Right lobe of liver (tissue), 6 donors: ENCODE results near the gene ERC1. TPM values are rescaled to one million over a fixed set of nuclear protein-coding genes. Genes with fewer than 3 reads are reported as not detected.

Experiments
- ATAC-seq, 4 donors: fragments of 200-7000 bp; cut with Tn5 transposase; one replicate each; pipeline ENCODE4 v1.9.1; 2020; ENCODE audit warnings: mild to moderate bottlenecking in 4 of 4, moderate library complexity in 4 of 4
- DNase-seq, 3 donors: peaks; one replicate each; pipeline ENCODE4 v3.0.0-alpha.2; 2020
- H3K27ac ChIP-seq, 3 donors: fragments of 200-600 bp; one replicate each; pipeline ENCODE4 v1.8.0; 2022
- H3K27me3 ChIP-seq, 2 donors: fragments of 200-600 bp; one replicate each; pipeline ENCODE4 v1.8.0; 2022
- H3K36me3 ChIP-seq, 4 donors: fragments of 200-600 bp; sonication (generic) in 1 of 4; one replicate each; pipeline versions ENCODE4 v1.5.1 to v1.8.0; 2017 to 2022; ENCODE audit warnings: control low read depth in 1 of 4
- H3K4me1 ChIP-seq, 4 donors: fragments of 200-600 bp; sonication (generic) in 1 of 4; one replicate each; pipeline versions ENCODE4 v1.5.1 to v1.8.0; 2017 to 2022; ENCODE audit warnings: control low read depth in 1 of 4
- H3K4me3 ChIP-seq, 3 donors: fragments of 200-600 bp; one replicate each; pipeline ENCODE4 v1.8.0; 2022
- H3K9me3 ChIP-seq, 4 donors: fragments of 200-600 bp; sonication (generic) in 1 of 4; one replicate each; pipeline versions ENCODE4 v1.5.1 to v1.8.0; 2017 to 2022; ENCODE audit warnings: control low read depth in 1 of 4
- CTCF ChIP-seq, 4 donors: fragments of 200-600 bp in 3 of 4; fragments of 450-650 bp in 1 of 4; IDR thresholded peaks; one replicate each; pipeline versions ENCODE4 v1.5.1 to v1.8.0; 2016 to 2022; ENCODE audit warnings: antibody characterized with exemption in 4 of 4, mild to moderate bottlenecking in 2 of 4
- POLR2A ChIP-seq: fragments of 450-650 bp; IDR thresholded peaks from one replicate; pipeline ENCODE4 v1.6.1; 2017; ENCODE audit warnings: antibody characterized with exemption, mild to moderate bottlenecking
- WGBS: methylation state at CpG from one replicate; pipeline ENCODE4 v1.1.6; 2018; ENCODE audit warnings: low coverage, low lambda C conversion rate; ENCODE audit not compliant: insufficient coverage; ENCODE audit errors: missing lambda C conversion rate; 5-methylcytosine and 5-hydroxymethylcytosine counted together
- intact Hi-C, 2 donors: fragments of 100-400 bp; cut with DNase I; formaldehyde crosslinking; loops; one replicate each; pipeline versions ENCODE4 v1.11.2 to v1.14.1; 2022
- total RNA-seq, 6 experiments: library from RNA; depleted of rRNA in 2 of 6; stranded (reverse); fragments of >200 nt in 2 of 6; fragmentation: NEBNext Ultra II Directional in 3 of 6; extraction: Animal tissue kit (Norgen Biotek cat#: 25700) in 3 of 6; gene quantifications; one replicate each; pipeline versions ENCODE4 v1.1.0 to v1.2.4, GENCODE V29; 2016 to 2023
- donor health status: DM: no; HTN: yes; CAD: no.
- donor health status: DM: no; HTN: no; CAD: no.
- donor health status: DM: no; HTN: no; CAD: no.
- donor health status: DM: no; HTN: yes; CAD: no.
- donor health status: DM: no; HTN: yes; CAD: no.

ERC1 gene
- total RNA-seq, 6 experiments from 2014 or later: 24.8 to 30.8 (median 28.6) TPM

GRCh38 chr12:1436981-1437380, 446.0 kb downstream of the ERC1 start:
- no peaks in the 10 kb centered on the region for H3K36me3 ChIP-seq
- H3K27me3 ChIP-seq: no peaks in the 10 kb centered on the region
- H3K4me3 ChIP-seq: no peak overlapping the region
- H3K4me1 ChIP-seq: peaks cover 0 to 7% (median 1%) of the 10 kb centered on the region in 4 donors
- H3K9me3 ChIP-seq: no peaks in the 10 kb centered on the region
- WGBS: 93% methylated on average over 3 of the region's 3 CpGs
- intact Hi-C loops: no loop called here
- DNase-seq (no peak), ATAC-seq (no peak)
- no peak overlapping the region for H3K27ac ChIP-seq
- no peak for TF ChIP-seq POLR2A
- no peak for TF ChIP-seq CTCF (IDR thresholded peaks at IDR 0.05)

GRCh38 chr12:1439201-1439600, 448.2 kb downstream of the ERC1 start:
- intact Hi-C loops: no loop called here

GRCh38 chr12:1439687-1440086, 448.7 kb downstream of the ERC1 start:
- TF ChIP-seq CTCF (IDR thresholded peaks at IDR 0.05) (no peak), POLR2A (no peak)
- H3K27me3 ChIP-seq: no peaks in the 10 kb centered on the region
- DNase-seq: no peak
- H3K36me3 ChIP-seq: no peaks in the 10 kb centered on the region
- ATAC-seq: no peak
- peaks cover 0 to 7% (median 1%) of the 10 kb centered on the region in 4 donors for H3K4me1 ChIP-seq
- H3K27ac ChIP-seq: no peak overlapping the region
- no peaks in the 10 kb centered on the region for H3K9me3 ChIP-seq
- intact Hi-C loops: no loop called here
- WGBS: 83% methylated on average over 3 of the region's 3 CpGs
- H3K4me3 ChIP-seq: no peak overlapping the region

More at GRCh38 chr12:1439201-1439600, 448.2 kb downstream of the ERC1 start:
- Histone ChIP-seq H3K4me3 (no peak overlapping the region), H3K27ac (no peak overlapping the region), H3K27me3 (no peaks in the 10 kb centered on the region), H3K36me3 (no peaks in the 10 kb centered on the region), H3K9me3 (no peaks in the 10 kb centered on the region), H3K4me1 (peaks cover 0 to 7% (median 1%) of the 10 kb centered on the region in 4 donors)
- DNase-seq: no peak
- ATAC-seq: no peak
- TF ChIP-seq CTCF (IDR thresholded peaks at IDR 0.05) (no peak), POLR2A (no peak)
- WGBS: 92% methylated on average over 1 of the region's 1 CpG

GRCh38 chr12:1443421-1444141, 452.6 kb downstream of the ERC1 start:
- WGBS: 79% methylated on average over 3 of the region's 8 CpGs
- H3K27me3 ChIP-seq: no peaks in the 10 kb centered on the region
- no peaks in the 10 kb centered on the region for H3K9me3 ChIP-seq
- H3K36me3 ChIP-seq: peaks cover 0 to 2% (median 0%) of the 10 kb centered on the region in 4 donors
- DNase-seq: no peak
- H3K4me3 ChIP-seq: no peak overlapping the region
- intact Hi-C loops: no loop called here
- TF ChIP-seq POLR2A (no peak), CTCF (IDR thresholded peaks at IDR 0.05) (no peak)
- no peak for ATAC-seq
- no peak overlapping the region for H3K27ac ChIP-seq
- no peaks in the 10 kb centered on the region for H3K4me1 ChIP-seq
